Upper lobe of left lung (tissue), 6 donors: ENCODE measurements around the gene FOLR2. TPM values are rescaled to one million over a fixed set of nuclear protein-coding genes. Genes with fewer than 3 reads are reported as not detected.
A peak's percentile ranks its signal among the peaks of the same experiment; 100 is the strongest.

Experiments
- ATAC-seq, 2 donors: fragments of 200-7000 bp; cut with Tn5 transposase; one replicate each; pipeline ENCODE4 v1.9.1; 2022; ENCODE audit warnings: mild to moderate bottlenecking in 2 of 2, moderate library complexity in 2 of 2; ENCODE audit not compliant: low FRiP score in 2 of 2
- DNase-seq, 2 donors: peaks; one replicate each; pipeline ENCODE4 v3.0.0-alpha.2; 2019 to 2020
- H3K27ac ChIP-seq, 4 donors: fragments of 200-600 bp; sonication (generic); one replicate each; pipeline ENCODE4 v1.5.1; 2016 to 2019
- H3K27me3 ChIP-seq, 4 donors: fragments of 200-600 bp; sonication (generic); one replicate each; pipeline ENCODE4 v1.5.1; 2017 to 2019
- H3K36me3 ChIP-seq, 4 donors: fragments of 200-600 bp; sonication (generic); one replicate each; pipeline ENCODE4 v1.5.1; 2016 to 2019
- H3K4me1 ChIP-seq, 4 donors: fragments of 200-600 bp; sonication (generic); one replicate each; pipeline ENCODE4 v1.5.1; 2018 to 2019
- H3K4me3 ChIP-seq, 4 donors: fragments of 200-600 bp; sonication (generic); one replicate each; pipeline ENCODE4 v1.5.1; 2017 to 2019; ENCODE audit warnings: mild to moderate bottlenecking in 2 of 4, moderate library complexity in 1 of 4
- H3K9me3 ChIP-seq, 4 donors: fragments of 200-600 bp; sonication (generic); one replicate each; pipeline ENCODE4 v1.5.1; 2018 to 2019
- EP300 ChIP-seq, 4 donors: sonication (generic); formaldehyde crosslinking; IDR thresholded peaks; one replicate each; pipeline ENCODE4 v1.5.1; 2017; ENCODE audit warnings: antibody characterized with exemption in 4 of 4, control low read depth in 2 of 4
- POLR2A ChIP-seq, 4 donors: fragments of 450-650 bp; IDR thresholded peaks; one replicate each; pipeline ENCODE4 v1.5.1; 2016 to 2017; ENCODE audit warnings: antibody characterized with exemption in 4 of 4, mild to moderate bottlenecking in 2 of 4
- POLR2AphosphoS5 ChIP-seq, 2 donors: sonication (generic); formaldehyde crosslinking; IDR thresholded peaks; one replicate each; pipeline ENCODE4 v1.5.1; 2017; ENCODE audit warnings: antibody characterized with exemption in 2 of 2
- WGBS, 2 donors: methylation state at CpG; one replicate each; pipeline ENCODE4 v1.1.5; 2017 to 2018; 5-methylcytosine and 5-hydroxymethylcytosine counted together
- total RNA-seq, 6 donors: library from RNA; depleted of rRNA in 4 of 6; stranded (reverse); fragments of >200 nt in 4 of 6; gene quantifications; one replicate each; pipeline versions ENCODE4 v1.1.0 to v1.2.1, GENCODE V29; 2016 to 2021
- TF ChIP-seq, protein P1 (sequence below), 6 experiments: fragments of 450-650 bp in 4 of 6; fragments of 200-600 bp in 2 of 6; sonication (generic) in 2 of 6; IDR thresholded peaks; one replicate each; pipeline ENCODE4 v1.5.1; 2016 to 2019; ENCODE audit warnings: antibody characterized with exemption in 6 of 6
- donor health status: DM: no; HTN: no; CAD: no; lungs with moderate emphysema.
- donor health status: DM: no; HTN: yes; CAD: no; lungs with severe emphysema.

Gene FOLR2
- total RNA-seq, 6 donors from 2014 or later = 4.8 to 28.7 (median 12.8) TPM

DNA sequence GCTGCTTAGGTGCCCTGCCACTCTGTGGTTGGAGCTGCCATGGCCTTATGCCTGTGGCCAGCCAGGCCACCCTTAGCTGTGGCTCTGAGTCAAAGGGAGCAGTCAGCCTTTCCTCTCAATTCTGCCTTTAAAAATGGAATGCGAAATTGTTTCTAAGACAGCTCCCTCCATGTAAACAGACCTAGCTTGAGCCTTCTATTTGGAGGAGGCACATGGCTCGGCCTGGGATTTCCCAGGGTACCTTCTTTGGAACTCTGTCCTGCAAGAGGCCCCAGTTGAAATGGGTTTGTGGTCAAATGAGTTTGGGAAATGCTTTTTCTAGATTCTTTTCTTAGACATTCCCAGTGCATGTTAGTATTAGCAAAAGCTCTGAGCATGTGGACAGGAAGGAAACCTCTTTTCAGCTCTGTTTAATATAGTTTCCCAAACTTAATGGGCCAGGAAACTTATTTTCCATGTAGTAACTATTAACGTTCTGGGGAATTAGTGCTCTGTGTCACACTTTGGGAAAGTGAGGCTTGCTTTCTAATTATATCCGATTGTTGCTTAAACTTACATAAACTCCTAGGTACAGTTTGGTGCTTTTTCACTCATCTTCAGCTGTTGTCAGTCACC lies 19.6 kb downstream of the FOLR2 start:
- DNase-seq (peak in 1 of 2 donors; percentile 10), ATAC-seq (no peak)
- peaks cover 28 to 48% (median 34%) of the 10 kb centered on the region in 4 donors for H3K4me1 ChIP-seq
- peaks cover 0 to 17% (median 3%) of the 10 kb centered on the region in 4 donors for H3K27me3 ChIP-seq
- TF ChIP-seq POLR2A (IDR thresholded peaks at IDR 0.05) (no peak), EP300 (IDR thresholded peaks at IDR 0.05) (no peak), POLR2AphosphoS5 (IDR thresholded peaks at IDR 0.05) (no peak)
- TF ChIP-seq, protein P1, sequence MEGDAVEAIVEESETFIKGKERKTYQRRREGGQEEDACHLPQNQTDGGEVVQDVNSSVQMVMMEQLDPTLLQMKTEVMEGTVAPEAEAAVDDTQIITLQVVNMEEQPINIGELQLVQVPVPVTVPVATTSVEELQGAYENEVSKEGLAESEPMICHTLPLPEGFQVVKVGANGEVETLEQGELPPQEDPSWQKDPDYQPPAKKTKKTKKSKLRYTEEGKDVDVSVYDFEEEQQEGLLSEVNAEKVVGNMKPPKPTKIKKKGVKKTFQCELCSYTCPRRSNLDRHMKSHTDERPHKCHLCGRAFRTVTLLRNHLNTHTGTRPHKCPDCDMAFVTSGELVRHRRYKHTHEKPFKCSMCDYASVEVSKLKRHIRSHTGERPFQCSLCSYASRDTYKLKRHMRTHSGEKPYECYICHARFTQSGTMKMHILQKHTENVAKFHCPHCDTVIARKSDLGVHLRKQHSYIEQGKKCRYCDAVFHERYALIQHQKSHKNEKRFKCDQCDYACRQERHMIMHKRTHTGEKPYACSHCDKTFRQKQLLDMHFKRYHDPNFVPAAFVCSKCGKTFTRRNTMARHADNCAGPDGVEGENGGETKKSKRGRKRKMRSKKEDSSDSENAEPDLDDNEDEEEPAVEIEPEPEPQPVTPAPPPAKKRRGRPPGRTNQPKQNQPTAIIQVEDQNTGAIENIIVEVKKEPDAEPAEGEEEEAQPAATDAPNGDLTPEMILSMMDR (IDR thresholded peaks at IDR 0.05) = no peak
- no peak overlapping the region for H3K27ac ChIP-seq
- WGBS, 2 donors = 62 to 71% methylated on average over 4 of the region's 4 CpGs
- H3K9me3 ChIP-seq = no peaks in the 10 kb centered on the region
- peaks cover 24 to 68% (median 66%) of the 10 kb centered on the region in 4 donors for H3K36me3 ChIP-seq
- H3K4me3 ChIP-seq = no peak overlapping the region

DNA sequence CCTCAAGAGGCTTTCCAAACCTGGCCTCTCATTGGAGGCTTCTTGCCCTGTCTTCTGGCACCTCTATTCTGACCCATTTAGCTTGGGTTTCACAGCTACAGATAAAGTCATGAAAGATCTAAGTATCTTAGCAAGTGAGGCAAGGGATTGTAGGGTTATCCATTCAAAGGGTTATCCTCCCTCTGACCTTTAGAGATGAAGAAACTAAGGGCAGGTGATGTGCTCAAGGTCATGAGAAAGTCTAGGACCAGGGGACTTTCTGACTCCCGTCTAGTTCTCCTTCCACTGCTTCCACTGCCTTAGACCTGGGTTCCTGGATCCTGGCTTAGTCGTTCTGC lies 20.1 kb downstream of the FOLR2 start:
- H3K27ac ChIP-seq = no peak overlapping the region
- no peaks in the 10 kb centered on the region for H3K9me3 ChIP-seq
- 71 to 83% methylated on average over 2 of the region's 2 CpGs for WGBS, 2 donors
- ATAC-seq (no peak), DNase-seq (no peak)
- H3K27me3 ChIP-seq = peaks cover 0 to 23% (median 6%) of the 10 kb centered on the region in 4 donors
- no peak for TF ChIP-seq EP300 (IDR thresholded peaks at IDR 0.05)
- TF ChIP-seq POLR2A (IDR thresholded peaks at IDR 0.05) = no peak
- TF ChIP-seq POLR2AphosphoS5 (IDR thresholded peaks at IDR 0.05) = no peak
- TF ChIP-seq, protein P1 (IDR thresholded peaks at IDR 0.05) = no peak
- peaks cover 28 to 52% (median 34%) of the 10 kb centered on the region in 4 donors for H3K4me1 ChIP-seq
- H3K4me3 ChIP-seq = no peak overlapping the region
- peaks cover 20 to 62% (median 60%) of the 10 kb centered on the region in 4 donors for H3K36me3 ChIP-seq

DNA sequence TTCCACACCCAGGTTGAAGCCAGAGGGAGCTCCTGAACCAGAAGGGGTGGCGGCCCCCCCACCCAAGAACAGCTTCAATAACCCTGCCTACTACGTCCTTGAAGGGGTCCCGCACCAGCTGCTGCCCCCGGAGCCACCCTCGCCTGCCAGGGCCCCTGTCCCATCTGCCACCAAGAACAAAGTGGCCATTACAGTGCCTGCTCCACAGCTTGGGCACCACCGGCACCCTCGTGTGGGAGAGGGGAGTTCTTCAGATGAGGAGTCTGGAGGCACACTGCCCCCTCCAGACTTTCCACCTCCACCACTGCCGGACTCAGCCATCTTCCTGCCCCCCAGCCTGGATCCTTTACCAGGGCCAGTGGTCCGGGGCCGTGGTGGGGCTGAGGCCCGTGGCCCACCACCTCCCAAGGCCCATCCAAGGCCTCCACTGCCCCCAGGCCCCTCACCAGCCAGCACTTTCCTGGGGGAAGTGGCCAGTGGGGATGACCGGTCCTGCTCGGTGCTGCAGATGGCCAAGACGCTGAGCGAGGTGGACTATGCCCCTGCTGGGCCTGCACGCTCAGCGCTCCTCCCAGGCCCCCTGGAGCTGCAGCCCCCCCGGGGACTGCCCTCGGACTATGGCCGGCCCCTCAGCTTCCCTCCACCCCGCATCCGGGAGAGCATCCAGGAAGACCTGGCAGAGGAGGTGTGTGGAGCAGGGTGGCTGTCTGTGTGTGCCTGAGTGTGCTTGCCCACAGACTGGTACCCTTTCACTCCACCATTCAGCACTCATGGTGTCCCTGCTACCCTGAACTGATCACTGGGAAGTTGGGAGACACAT lies 20.7 kb downstream of the FOLR2 start:
- 90 to 94% methylated on average over 7 to 10 of the region's 22 CpGs for WGBS, 2 donors
- ATAC-seq (no peak), DNase-seq (peak; percentile 15 to 63)
- TF ChIP-seq POLR2AphosphoS5 (IDR thresholded peaks at IDR 0.05) = no peak
- no peak for TF ChIP-seq EP300 (IDR thresholded peaks at IDR 0.05)
- no peak for TF ChIP-seq POLR2A (IDR thresholded peaks at IDR 0.05)
- TF ChIP-seq, protein P1 (IDR thresholded peaks at IDR 0.05) = no peak
- Histone ChIP-seq H3K4me1 (peaks cover 28 to 52% (median 34%) of the 10 kb centered on the region in 4 donors), H3K27me3 (peaks cover 0 to 26% (median 9%) of the 10 kb centered on the region in 4 donors), H3K9me3 (no peaks in the 10 kb centered on the region), H3K27ac (peak overlapping the region in 1 of 4 donors; percentile 35), H3K36me3 (peaks cover 20 to 57% (median 55%) of the 10 kb centered on the region in 4 donors), H3K4me3 (no peak overlapping the region)

DNA sequence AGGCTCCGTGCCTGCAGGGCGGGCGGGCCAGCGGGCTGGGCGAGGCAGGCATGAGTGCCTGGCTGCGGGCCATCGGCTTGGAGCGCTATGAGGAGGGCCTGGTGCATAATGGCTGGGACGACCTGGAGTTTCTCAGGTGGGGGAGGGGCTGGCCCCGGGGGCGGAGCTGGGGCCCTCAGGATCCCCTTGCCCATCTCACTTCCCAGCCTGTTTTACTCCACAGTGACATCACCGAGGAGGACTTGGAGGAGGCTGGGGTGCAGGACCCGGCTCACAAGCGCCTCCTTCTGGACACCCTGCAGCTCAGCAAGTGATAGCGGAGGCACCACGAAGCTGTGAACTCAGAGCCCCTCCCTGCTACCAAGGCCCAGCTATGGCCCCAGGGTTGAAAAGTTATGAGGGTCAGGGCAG lies 21.5 kb downstream of the FOLR2 start:
- WGBS, 2 donors = 53 to 59% methylated on average over 12 to 15 of the region's 16 CpGs
- peaks cover 0 to 28% (median 11%) of the 10 kb centered on the region in 4 donors for H3K27me3 ChIP-seq
- H3K4me1 ChIP-seq = peaks cover 28 to 52% (median 34%) of the 10 kb centered on the region in 4 donors
- H3K27ac ChIP-seq = peak overlapping the region in 1 of 4 donors; percentile 35
- peaks cover 17 to 49% (median 48%) of the 10 kb centered on the region in 4 donors for H3K36me3 ChIP-seq
- TF ChIP-seq POLR2A (IDR thresholded peaks at IDR 0.05) = no peak
- TF ChIP-seq, protein P1 (IDR thresholded peaks at IDR 0.05) = peak; percentile 51 to 82 (median 72)
- TF ChIP-seq EP300 (IDR thresholded peaks at IDR 0.05) = no peak
- TF ChIP-seq POLR2AphosphoS5 (IDR thresholded peaks at IDR 0.05) = no peak
- peak; percentile 61 to 80 for ATAC-seq
- H3K9me3 ChIP-seq = no peaks in the 10 kb centered on the region
- no peak overlapping the region for H3K4me3 ChIP-seq
- peak; percentile 82 to 89 for DNase-seq
